NCI-H146 treated with DMSO at 0.1 percent for 48 hours (cell line): Measurements from ENCODE around the gene TTC7B.

Experiments
- DNase-seq: peaks from one replicate; lab custom pipeline; 2025; ENCODE audit not compliant: unreplicated experiment; lab: John Stamatoyannopoulos, UW

TTC7B gene

GRCh38 chr14:90549794-90550641, 266.2 kb downstream of the TTC7B start:
- no peak for DNase-seq

GRCh38 chr14:90548455-90548854, 267.8 kb downstream of the TTC7B start:
- DNase-seq = peak; percentile 11

GRCh38 chr14:90547968-90548367, 268.3 kb downstream of the TTC7B start:
- DNase-seq = no peak

GRCh38 chr14:90547250-90547649, 269.0 kb downstream of the TTC7B start:
- DNase-seq = no peak

- peak; percentile 58 for DNase-seq
Measured at GRCh38 chr14:90546767-90547166, 269.5 kb downstream of the TTC7B start.

- DNase-seq = peak; percentile 16
Measured at GRCh38 chr14:90545966-90546751, 270.1 kb downstream of the TTC7B start.

- no peak for DNase-seq
Measured at GRCh38 chr14:90545382-90545781, 270.8 kb downstream of the TTC7B start.

GRCh38 chr14:90544971-90545370, 271.3 kb downstream of the TTC7B start:
- no peak for DNase-seq

- DNase-seq = no peak
Measured at GRCh38 chr14:90544566-90544965, 271.7 kb downstream of the TTC7B start.

- no peak for DNase-seq
Measured at GRCh38 chr14:90543876-90544275, 272.4 kb downstream of the TTC7B start.

GRCh38 chr14:90541076-90541634, 275.1 kb downstream of the TTC7B start:
- no peak for DNase-seq

- no peak for DNase-seq
Measured at GRCh38 chr14:90540437-90540836, 275.8 kb downstream of the TTC7B start.

- no peak for DNase-seq
Measured at GRCh38 chr14:90539996-90540395, 276.2 kb downstream of the TTC7B start.

GRCh38 chr14:90539496-90539775, 276.8 kb downstream of the TTC7B start:
- DNase-seq = no peak

- no peak for DNase-seq
Measured at GRCh38 chr14:90538716-90539495, 277.3 kb downstream of the TTC7B start.

- no peak for DNase-seq
Measured at GRCh38 chr14:90538095-90538494, 278.1 kb downstream of the TTC7B start.

- no peak for DNase-seq
Measured at GRCh38 chr14:90536511-90537191, 279.6 kb downstream of the TTC7B start.

- no peak for DNase-seq
Measured at GRCh38 chr14:90536092-90536491, 280.1 kb downstream of the TTC7B start.

GRCh38 chr14:90535556-90536090, 280.6 kb downstream of the TTC7B start:
- no peak for DNase-seq

- DNase-seq = no peak
Measured at GRCh38 chr14:90534838-90535555, 281.2 kb downstream of the TTC7B start.
